SK-N-SH treated with all-trans-retinoic acid at 6 μM for 48 hours (cell line): ENCODE data around the gene RASSF5.

Experiments
- ATAC-seq: fragments of 200-7000 bp; cut with Tn5 transposase; 3 replicates; pipeline ENCODE4 v1.9.1; 2020; ENCODE audit warnings: mild to moderate bottlenecking, moderate library complexity
- ESRRG ChIP-seq: fragments of 250-450 bp; sonication (Bioruptor Pico); IDR thresholded peaks from 2 replicates; pipeline ENCODE4 v1.6.1; 2021; ENCODE audit warnings: mild to moderate bottlenecking
- GLIS3 ChIP-seq: fragments of 250-450 bp; sonication (Bioruptor Pico); IDR thresholded peaks from 2 replicates; pipeline ENCODE4 v1.5.0; 2020; ENCODE audit warnings: mild to moderate bottlenecking, moderate library complexity
- ISL1 ChIP-seq: fragments of 250-450 bp; sonication (Bioruptor Pico); IDR thresholded peaks from 2 replicates; pipeline ENCODE4 v2.1.2; 2022; ENCODE audit warnings: mild to moderate bottlenecking, moderate library complexity
- OSR1 ChIP-seq: fragments of 250-450 bp; sonication (Bioruptor Pico); IDR thresholded peaks from 2 replicates; pipeline ENCODE4 v1.8.0; 2022; ENCODE audit warnings: moderate library complexity, mild to moderate bottlenecking, inconsistent platforms
- PATZ1 ChIP-seq: fragments of 250-450 bp; sonication (Bioruptor Pico); IDR thresholded peaks from 2 replicates; pipeline ENCODE4 v1.8.0; 2020; ENCODE audit warnings: mild to moderate bottlenecking, moderate library complexity, borderline replicate concordance
- RARB ChIP-seq: fragments of 250-450 bp; sonication (Bioruptor Pico); IDR thresholded peaks from 2 replicates; pipeline ENCODE4 v1.8.0; 2021; ENCODE audit warnings: mild to moderate bottlenecking, moderate library complexity
- TCF4 ChIP-seq: fragments of 250-450 bp; sonication (Bioruptor Pico); IDR thresholded peaks from 2 replicates; pipeline ENCODE4 v1.8.0; 2021; ENCODE audit warnings: mild to moderate bottlenecking, moderate library complexity, borderline replicate concordance
- TOX ChIP-seq: fragments of 250-450 bp; sonication (Bioruptor Pico); IDR thresholded peaks from 2 replicates; pipeline ENCODE4 v1.8.0; 2021; ENCODE audit warnings: mild to moderate bottlenecking, moderate library complexity, borderline replicate concordance
- ZC3H10 ChIP-seq: fragments of 250-450 bp; sonication (Bioruptor Pico); IDR thresholded peaks from 2 replicates; pipeline ENCODE4 v1.5.1; 2021; ENCODE audit warnings: mild to moderate bottlenecking, moderate library complexity
- ZFP3 ChIP-seq: fragments of 250-450 bp; sonication (Bioruptor Pico); IDR thresholded peaks from 2 replicates; pipeline ENCODE4 v1.5.0; 2020; ENCODE audit warnings: mild to moderate bottlenecking, moderate library complexity
- ZNF565 ChIP-seq: fragments of 450-650 bp; formaldehyde crosslinking; conservative IDR thresholded peaks from 2 replicates; pipeline ENCODE4 v1.5.0; 2020; ENCODE audit warnings: low read depth, mild to moderate bottlenecking, moderate library complexity
- ZNF70 ChIP-seq: fragments of 450-650 bp; formaldehyde crosslinking; IDR thresholded peaks from 2 replicates; pipeline ENCODE4 v1.5.0; 2020; ENCODE audit warnings: mild to moderate bottlenecking, moderate library complexity
- TF ChIP-seq, protein P1 (sequence below): fragments of 250-450 bp; sonication (Bioruptor Pico); IDR thresholded peaks from 2 replicates; pipeline ENCODE4 v1.5.1; 2020; ENCODE audit warnings: low read depth, mild to moderate bottlenecking, moderate library complexity
- TF ChIP-seq, protein P2 (sequence below): fragments of 250-450 bp; sonication (Bioruptor Pico); IDR thresholded peaks from 2 replicates; pipeline ENCODE4 v1.5.0; 2020; ENCODE audit warnings: mild to moderate bottlenecking, moderate library complexity
- TF ChIP-seq, protein P3 (sequence below): fragments of 250-450 bp; sonication (Bioruptor Pico); IDR thresholded peaks from 2 replicates; pipeline ENCODE4 v1.5.1; 2021; ENCODE audit warnings: mild to moderate bottlenecking, moderate library complexity

The RASSF5 gene

DNA sequence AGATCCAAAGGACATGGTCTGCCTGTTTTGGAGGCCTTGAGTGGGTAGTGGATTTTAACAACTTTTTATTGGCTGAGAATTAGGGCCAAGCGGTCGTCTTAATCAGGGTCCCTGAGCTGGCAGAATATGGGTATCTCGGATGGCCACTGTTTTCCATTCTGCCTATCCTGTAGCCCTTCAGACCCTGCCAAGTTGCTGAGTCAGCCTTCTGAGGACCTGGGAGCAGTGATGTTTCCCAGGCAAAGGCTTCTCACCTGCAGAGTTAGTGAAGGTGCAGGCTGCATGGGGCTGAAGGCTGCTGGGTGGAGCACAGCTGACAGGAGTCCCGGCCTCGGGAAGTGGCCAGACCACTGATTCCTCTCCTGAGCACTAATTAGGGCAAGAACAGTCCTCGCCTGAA is 11.4 kb downstream of the RASSF5 start:
- TF ChIP-seq PATZ1 (CRISPR knock-in tag): no peak
- no peak for TF ChIP-seq ZFP3 (CRISPR knock-in tag)
- TF ChIP-seq, protein P1, sequence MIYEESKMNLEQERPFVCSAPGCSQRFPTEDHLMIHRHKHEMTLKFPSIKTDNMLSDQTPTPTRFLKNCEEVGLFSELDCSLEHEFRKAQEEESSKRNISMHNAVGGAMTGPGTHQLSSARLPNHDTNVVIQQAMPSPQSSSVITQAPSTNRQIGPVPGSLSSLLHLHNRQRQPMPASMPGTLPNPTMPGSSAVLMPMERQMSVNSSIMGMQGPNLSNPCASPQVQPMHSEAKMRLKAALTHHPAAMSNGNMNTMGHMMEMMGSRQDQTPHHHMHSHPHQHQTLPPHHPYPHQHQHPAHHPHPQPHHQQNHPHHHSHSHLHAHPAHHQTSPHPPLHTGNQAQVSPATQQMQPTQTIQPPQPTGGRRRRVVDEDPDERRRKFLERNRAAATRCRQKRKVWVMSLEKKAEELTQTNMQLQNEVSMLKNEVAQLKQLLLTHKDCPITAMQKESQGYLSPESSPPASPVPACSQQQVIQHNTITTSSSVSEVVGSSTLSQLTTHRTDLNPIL: no peak
- no peak for ATAC-seq

DNA sequence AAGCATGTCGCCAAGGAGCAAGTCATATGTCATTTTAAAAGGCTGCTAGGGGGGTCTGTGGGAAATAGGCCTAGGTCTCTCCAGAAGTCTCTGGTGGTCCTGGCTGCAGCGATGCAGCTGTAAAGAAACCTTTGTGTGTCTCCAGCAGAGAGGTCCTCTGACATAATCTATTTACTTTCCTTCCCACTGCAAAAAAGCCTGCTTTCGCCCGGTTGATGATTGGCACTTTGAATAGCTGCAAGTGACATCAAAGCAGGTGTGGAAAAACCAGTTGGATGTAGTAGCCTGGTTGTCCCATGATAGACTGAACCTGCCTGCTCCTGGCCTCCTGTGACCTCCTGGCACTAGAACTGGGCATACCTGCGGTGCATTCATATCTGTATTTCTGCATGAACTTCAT is 13.8 kb downstream of the RASSF5 start:
- ATAC-seq: no peak
- no peak for TF ChIP-seq ZNF70 (CRISPR knock-in tag)
- TF ChIP-seq, protein P2, sequence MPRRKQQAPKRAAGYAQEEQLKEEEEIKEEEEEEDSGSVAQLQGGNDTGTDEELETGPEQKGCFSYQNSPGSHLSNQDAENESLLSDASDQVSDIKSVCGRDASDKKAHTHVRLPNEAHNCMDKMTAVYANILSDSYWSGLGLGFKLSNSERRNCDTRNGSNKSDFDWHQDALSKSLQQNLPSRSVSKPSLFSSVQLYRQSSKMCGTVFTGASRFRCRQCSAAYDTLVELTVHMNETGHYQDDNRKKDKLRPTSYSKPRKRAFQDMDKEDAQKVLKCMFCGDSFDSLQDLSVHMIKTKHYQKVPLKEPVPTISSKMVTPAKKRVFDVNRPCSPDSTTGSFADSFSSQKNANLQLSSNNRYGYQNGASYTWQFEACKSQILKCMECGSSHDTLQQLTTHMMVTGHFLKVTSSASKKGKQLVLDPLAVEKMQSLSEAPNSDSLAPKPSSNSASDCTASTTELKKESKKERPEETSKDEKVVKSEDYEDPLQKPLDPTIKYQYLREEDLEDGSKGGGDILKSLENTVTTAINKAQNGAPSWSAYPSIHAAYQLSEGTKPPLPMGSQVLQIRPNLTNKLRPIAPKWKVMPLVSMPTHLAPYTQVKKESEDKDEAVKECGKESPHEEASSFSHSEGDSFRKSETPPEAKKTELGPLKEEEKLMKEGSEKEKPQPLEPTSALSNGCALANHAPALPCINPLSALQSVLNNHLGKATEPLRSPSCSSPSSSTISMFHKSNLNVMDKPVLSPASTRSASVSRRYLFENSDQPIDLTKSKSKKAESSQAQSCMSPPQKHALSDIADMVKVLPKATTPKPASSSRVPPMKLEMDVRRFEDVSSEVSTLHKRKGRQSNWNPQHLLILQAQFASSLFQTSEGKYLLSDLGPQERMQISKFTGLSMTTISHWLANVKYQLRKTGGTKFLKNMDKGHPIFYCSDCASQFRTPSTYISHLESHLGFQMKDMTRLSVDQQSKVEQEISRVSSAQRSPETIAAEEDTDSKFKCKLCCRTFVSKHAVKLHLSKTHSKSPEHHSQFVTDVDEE (CRISPR knock-in tag): no peak

GRCh38 chr1:206521694-206522402 is 14.5 kb downstream of the RASSF5 start:
- TF ChIP-seq, protein P2 (CRISPR knock-in tag): no peak
- TF ChIP-seq RARB (no peak), PATZ1 (CRISPR knock-in tag) (no peak), TOX (CRISPR knock-in tag) (no peak), ESRRG (CRISPR knock-in tag) (no peak), OSR1 (CRISPR knock-in tag) (no peak), ZNF70 (CRISPR knock-in tag) (no peak), ZC3H10 (CRISPR knock-in tag) (no peak), ZNF565 (no peak), ZFP3 (CRISPR knock-in tag) (no peak)
- TF ChIP-seq, protein P1: no peak
- no peak for ATAC-seq

- no peak; the same call in 2 of the 3 replicates for ATAC-seq
- TF ChIP-seq, protein P2 (CRISPR knock-in tag): no peak
- no peak for TF ChIP-seq GLIS3 (CRISPR knock-in tag)
- TF ChIP-seq ZC3H10 (CRISPR knock-in tag): no peak
- no peak for TF ChIP-seq ISL1 (CRISPR knock-in tag)
- TF ChIP-seq, protein P3, sequence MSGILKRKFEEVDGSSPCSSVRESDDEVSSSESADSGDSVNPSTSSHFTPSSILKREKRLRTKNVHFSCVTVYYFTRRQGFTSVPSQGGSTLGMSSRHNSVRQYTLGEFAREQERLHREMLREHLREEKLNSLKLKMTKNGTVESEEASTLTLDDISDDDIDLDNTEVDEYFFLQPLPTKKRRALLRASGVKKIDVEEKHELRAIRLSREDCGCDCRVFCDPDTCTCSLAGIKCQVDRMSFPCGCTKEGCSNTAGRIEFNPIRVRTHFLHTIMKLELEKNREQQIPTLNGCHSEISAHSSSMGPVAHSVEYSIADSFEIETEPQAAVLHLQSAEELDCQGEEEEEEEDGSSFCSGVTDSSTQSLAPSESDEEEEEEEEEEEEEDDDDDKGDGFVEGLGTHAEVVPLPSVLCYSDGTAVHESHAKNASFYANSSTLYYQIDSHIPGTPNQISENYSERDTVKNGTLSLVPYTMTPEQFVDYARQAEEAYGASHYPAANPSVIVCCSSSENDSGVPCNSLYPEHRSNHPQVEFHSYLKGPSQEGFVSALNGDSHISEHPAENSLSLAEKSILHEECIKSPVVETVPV (CRISPR knock-in tag): no peak
- TF ChIP-seq TCF4 (CRISPR knock-in tag): no peak
- no peak for TF ChIP-seq ESRRG (CRISPR knock-in tag)
- TF ChIP-seq ZNF70 (CRISPR knock-in tag): no peak
Measured at GRCh38 chr1:206524739-206525364, 17.5 kb downstream of the RASSF5 start.
